CD4-positive, alpha-beta memory T cell (primary cell): ENCODE measurements around the gene NR2C2AP. TPM values are rescaled to one million over a fixed set of nuclear protein-coding genes. Genes with fewer than 3 reads are reported as not detected.

Experiments used
- CTCF ChIA-PET: fragments of 350-600 bp; sonication (Branson Sonifier 250); formaldehyde crosslinking; loops from one replicate; lab custom pipeline; 2021; ENCODE audit warnings: inconsistent platforms; ENCODE audit not compliant: partially characterized antibody; lab: Charles Lee
- POLR2A ChIA-PET: fragments of 350-600 bp; sonication (Branson Sonifier 250); formaldehyde crosslinking; loops from one replicate; lab custom pipeline; 2021; ENCODE audit not compliant: partially characterized antibody; lab: Charles Lee
- DNase-seq, 5 donors: peaks; one replicate each; pipeline versions ENCODE4 v3.0.0 to v3.0.0-alpha.2; 2020 to 2022; ENCODE audit warnings: mixed read lengths in 1 of 5
- H3K27ac ChIP-seq: one replicate; pipeline ENCODE4 v1.7.0; 2013; ENCODE audit warnings: low read depth, low read length
- H3K27me3 ChIP-seq: 2 replicates; pipeline ENCODE4 v1.7.0; 2013; ENCODE audit warnings: mild to moderate bottlenecking, low read length, moderate library complexity; ENCODE audit not compliant: insufficient read depth
- H3K36me3 ChIP-seq: 2 replicates; pipeline ENCODE4 v1.7.0; 2013; ENCODE audit warnings: mild to moderate bottlenecking, low read length, moderate library complexity; ENCODE audit not compliant: insufficient read depth
- H3K4me1 ChIP-seq: 2 replicates; pipeline ENCODE4 v1.7.0; 2013; ENCODE audit warnings: mild to moderate bottlenecking, low read length, moderate library complexity; ENCODE audit not compliant: insufficient read depth
- H3K4me3 ChIP-seq, 2 donors: one replicate each; pipeline ENCODE4 v1.7.0; 2013; ENCODE audit warnings: low read length in 2 of 2, mild to moderate bottlenecking in 1 of 2
- H3K9me3 ChIP-seq, 2 donors: one replicate each; pipeline ENCODE4 v1.7.0; 2013; ENCODE audit warnings: low read length in 2 of 2, control low read depth in 1 of 2; ENCODE audit not compliant: control insufficient read depth in 1 of 2
- H3K27ac Mint-ChIP-seq, 7 donors: one replicate each; pipeline ENCODE4 v1.8.0; 2020 to 2021; ENCODE audit warnings: mixed read lengths in 7 of 7, mild to moderate bottlenecking in 6 of 7, inconsistent platforms in 3 of 7, moderate library complexity in 3 of 7
- H3K27me3 Mint-ChIP-seq, 2 donors: one replicate each; pipeline ENCODE4 v1.8.0; 2020 to 2021; ENCODE audit warnings: mixed read lengths in 2 of 2
- H3K36me3 Mint-ChIP-seq, 2 donors: one replicate each; pipeline ENCODE4 v1.8.0; 2020 to 2021; ENCODE audit warnings: mixed read lengths in 2 of 2, inconsistent platforms in 1 of 2, mild to moderate bottlenecking in 1 of 2
- H3K4me1 Mint-ChIP-seq, 4 donors: one replicate each; pipeline ENCODE4 v1.8.0; 2020 to 2021; ENCODE audit warnings: mixed read lengths in 4 of 4, mild to moderate bottlenecking in 1 of 4
- H3K4me3 Mint-ChIP-seq, 8 donors: one replicate each; pipeline ENCODE4 v1.8.0; 2020 to 2021; ENCODE audit warnings: mixed read lengths in 8 of 8, mild to moderate bottlenecking in 7 of 8, moderate library complexity in 6 of 8, inconsistent platforms in 3 of 8
- H3K9me3 Mint-ChIP-seq, 8 donors: one replicate each; pipeline ENCODE4 v1.8.0; 2020 to 2021; ENCODE audit warnings: mixed read lengths in 8 of 8, mild to moderate bottlenecking in 5 of 8, inconsistent platforms in 3 of 8, moderate library complexity in 1 of 8
- intact Hi-C: fragments of 100-400 bp; cut with micrococcal nuclease; formaldehyde crosslinking; loops from one replicate; pipeline ENCODE4 v1.15.1; 2023
- polyA plus RNA-seq, 2 donors: library from polyadenylated mRNA; unstranded; fragments of 300-500 nt; fragmentation: Illumina TruSeq; gene quantifications; one replicate each; pipeline ENCODE4 v1.2.3, GENCODE V29; 2021
- total RNA-seq, 2 experiments: library from RNA; stranded (reverse); gene quantifications; one replicate each; pipeline ENCODE4 v1.2.3, GENCODE V29; 2021

Gene NR2C2AP
- 10 to 100 TPM; 25.1 to 28.6 TPM for total RNA-seq
- 10 to 100 TPM; 32.0 to 33.2 TPM for polyA plus RNA-seq

- intact Hi-C loops = loop anchor here (1.0 kb wide), 2 partner anchors 11 to 117 kb away; partner anchors contain the start of genes BORCS8, MAU2, RFXANK and SUGP1
- peaks cover 33% of the 10 kb centered on the region for H3K4me1 ChIP-seq
Observed at GRCh38 chr19:19203012-19203856, at the start of gene NR2C2AP. NR2C2AP (minus strand) TSS chr19:19203414; CDS start chr19:19203060, 354 bp downstream.

GRCh38 chr19:19250196-19250801 lies 47.1 kb upstream of the NR2C2AP start:
- no peaks in the 10 kb centered on the region for H3K9me3 Mint-ChIP-seq
- CTCF ChIA-PET = no interaction called here
- Histone ChIP-seq H3K4me1 (no peaks in the 10 kb centered on the region), H3K36me3 (no peaks in the 10 kb centered on the region), H3K9me3 (no peaks in the 10 kb centered on the region), H3K27me3 (peaks cover 5% of the 10 kb centered on the region), H3K27ac (no peak overlapping the region), H3K4me3 (no peak overlapping the region)
- POLR2A ChIA-PET = no interaction called here
- H3K36me3 Mint-ChIP-seq = no peaks in the 10 kb centered on the region
- no peak overlapping the region for H3K27ac Mint-ChIP-seq
- intact Hi-C loops = no loop called here
- no peaks in the 10 kb centered on the region for H3K4me1 Mint-ChIP-seq
- H3K4me3 Mint-ChIP-seq = no peak overlapping the region
- no peak for DNase-seq
- peaks cover 20 to 26% of the 10 kb centered on the region in 2 donors for H3K27me3 Mint-ChIP-seq

More at GRCh38 chr19:19203012-19203856, at the start of gene NR2C2AP:
- Mint-ChIP-seq H3K9me3 (peaks cover 0 to 4% (median 0%) of the 10 kb centered on the region in 8 donors), H3K4me3 (peak within 1 kb of the TSS; percentile 91 to 97 (median 94)), H3K4me1 (peaks cover 19 to 43% (median 35%) of the 10 kb centered on the region in 4 donors), H3K36me3 (peaks cover 2 to 12% of the 10 kb centered on the region in 2 donors), H3K27me3 (peaks cover 0 to 4% of the 10 kb centered on the region in 2 donors), H3K27ac (peak within 1 kb of the TSS; percentile 90 to 96 (median 94))
- peak within 1 kb of the TSS; percentile 73 for H3K27ac ChIP-seq
- peaks cover 6% of the 10 kb centered on the region for H3K36me3 ChIP-seq
- no peaks in the 10 kb centered on the region for H3K27me3 ChIP-seq
- H3K9me3 ChIP-seq = no peaks in the 10 kb centered on the region
- H3K4me3 ChIP-seq = peak within 1 kb of the TSS; percentile 69 to 93
- POLR2A ChIA-PET = interaction anchor here (0.8 to 5.1 kb wide), 6 partner anchors 10 to 287 kb away, joined by 3 to 84 read pairs (median 4); partner anchors contain the start of genes BORCS8, COPE, DDX49 and GATAD2A
- DNase-seq = peak; percentile 89 to 91 (median 90)
- CTCF ChIA-PET = interaction anchor here (0.6 to 1.8 kb wide), 6 partner anchors 10 to 227 kb away, joined by 3 to 6 read pairs (median 3); no protein-coding TSS in a partner anchor

GRCh38 chr19:19240476-19240875 lies 37.3 kb upstream of the NR2C2AP start:
- H3K27me3 Mint-ChIP-seq = peaks cover 13 to 18% of the 10 kb centered on the region in 2 donors
- no peaks in the 10 kb centered on the region for H3K4me1 ChIP-seq

GRCh38 chr19:19239675-19240074 lies 36.5 kb upstream of the NR2C2AP start:
- peaks cover 2 to 16% (median 12%) of the 10 kb centered on the region in 8 donors for H3K9me3 Mint-ChIP-seq
- CTCF ChIA-PET = no interaction called here
- H3K27me3 Mint-ChIP-seq = peaks cover 13 to 18% of the 10 kb centered on the region in 2 donors
- no peaks in the 10 kb centered on the region for H3K4me1 ChIP-seq
- peaks cover 0 to 8% of the 10 kb centered on the region in 2 donors for H3K9me3 ChIP-seq
- H3K4me3 Mint-ChIP-seq = no peak overlapping the region
- no peaks in the 10 kb centered on the region for H3K36me3 ChIP-seq
- H3K27me3 ChIP-seq = no peaks in the 10 kb centered on the region
- H3K27ac ChIP-seq = no peak overlapping the region
- H3K27ac Mint-ChIP-seq = no peak overlapping the region
- no peaks in the 10 kb centered on the region for H3K4me1 Mint-ChIP-seq
- intact Hi-C loops = no loop called here
- POLR2A ChIA-PET = no interaction called here
- DNase-seq = no peak
- H3K36me3 Mint-ChIP-seq = no peaks in the 10 kb centered on the region
- no peak overlapping the region for H3K4me3 ChIP-seq

More at GRCh38 chr19:19240476-19240875, 37.3 kb upstream of the NR2C2AP start:
- Histone ChIP-seq H3K27me3 (no peaks in the 10 kb centered on the region), H3K9me3 (peaks cover 0 to 4% of the 10 kb centered on the region in 2 donors), H3K27ac (no peak overlapping the region), H3K36me3 (no peaks in the 10 kb centered on the region), H3K4me3 (no peak overlapping the region)
- no peak overlapping the region for H3K4me3 Mint-ChIP-seq
- ChIA-PET POLR2A (no interaction called here), CTCF (no interaction called here)
- intact Hi-C loops = no loop called here
- no peaks in the 10 kb centered on the region for H3K4me1 Mint-ChIP-seq
- H3K27ac Mint-ChIP-seq = no peak overlapping the region
- H3K36me3 Mint-ChIP-seq = no peaks in the 10 kb centered on the region
- H3K9me3 Mint-ChIP-seq = peaks cover 2 to 13% (median 9%) of the 10 kb centered on the region in 8 donors
- DNase-seq = no peak

GRCh38 chr19:19238126-19238894 lies 35.1 kb upstream of the NR2C2AP start:
- intact Hi-C loops = no loop called here
- Mint-ChIP-seq H3K4me1 (no peaks in the 10 kb centered on the region), H3K36me3 (no peaks in the 10 kb centered on the region), H3K4me3 (no peak overlapping the region), H3K27ac (no peak overlapping the region), H3K27me3 (peaks cover 13 to 18% of the 10 kb centered on the region in 2 donors), H3K9me3 (peaks cover 2 to 30% (median 23%) of the 10 kb centered on the region in 8 donors)
- Histone ChIP-seq H3K27me3 (no peaks in the 10 kb centered on the region), H3K4me3 (no peak overlapping the region), H3K9me3 (peaks cover 0 to 18% of the 10 kb centered on the region in 2 donors), H3K4me1 (no peaks in the 10 kb centered on the region), H3K27ac (no peak overlapping the region), H3K36me3 (no peaks in the 10 kb centered on the region)
- ChIA-PET POLR2A (interaction anchor here (0.7 kb wide), 1 partner anchor 629 kb away, joined by 3 read pairs; no protein-coding TSS in a partner anchor), CTCF (no interaction called here)
- no peak for DNase-seq

- CTCF ChIA-PET = no interaction called here
Observed at GRCh38 chr19:19236173-19236572, 33.0 kb upstream of the NR2C2AP start.

More at GRCh38 chr19:19236173-19236572, 33.0 kb upstream of the NR2C2AP start:
- Histone ChIP-seq H3K36me3 (no peaks in the 10 kb centered on the region), H3K4me1 (no peaks in the 10 kb centered on the region), H3K27me3 (no peaks in the 10 kb centered on the region), H3K4me3 (no peak overlapping the region), H3K9me3 (peaks cover 0 to 18% of the 10 kb centered on the region in 2 donors), H3K27ac (no peak overlapping the region)
- Mint-ChIP-seq H3K27ac (no peak overlapping the region), H3K4me1 (no peaks in the 10 kb centered on the region), H3K27me3 (peaks cover 12 to 17% of the 10 kb centered on the region in 2 donors), H3K9me3 (peaks cover 2 to 34% (median 25%) of the 10 kb centered on the region in 8 donors), H3K4me3 (no peak overlapping the region), H3K36me3 (no peaks in the 10 kb centered on the region)
- DNase-seq = no peak
- POLR2A ChIA-PET = no interaction called here
- intact Hi-C loops = no loop called here
